ENCODE measurements around the gene UBASH3A.
A peak's percentile ranks its signal among the peaks of the same experiment; 100 is the strongest.
"Not testable (repeated sequence)": the region's sequence is repeated elsewhere in the genome, so short reads cannot be mapped to it uniquely, and the experiment has no call there.

UBASH3A gene

DNA sequence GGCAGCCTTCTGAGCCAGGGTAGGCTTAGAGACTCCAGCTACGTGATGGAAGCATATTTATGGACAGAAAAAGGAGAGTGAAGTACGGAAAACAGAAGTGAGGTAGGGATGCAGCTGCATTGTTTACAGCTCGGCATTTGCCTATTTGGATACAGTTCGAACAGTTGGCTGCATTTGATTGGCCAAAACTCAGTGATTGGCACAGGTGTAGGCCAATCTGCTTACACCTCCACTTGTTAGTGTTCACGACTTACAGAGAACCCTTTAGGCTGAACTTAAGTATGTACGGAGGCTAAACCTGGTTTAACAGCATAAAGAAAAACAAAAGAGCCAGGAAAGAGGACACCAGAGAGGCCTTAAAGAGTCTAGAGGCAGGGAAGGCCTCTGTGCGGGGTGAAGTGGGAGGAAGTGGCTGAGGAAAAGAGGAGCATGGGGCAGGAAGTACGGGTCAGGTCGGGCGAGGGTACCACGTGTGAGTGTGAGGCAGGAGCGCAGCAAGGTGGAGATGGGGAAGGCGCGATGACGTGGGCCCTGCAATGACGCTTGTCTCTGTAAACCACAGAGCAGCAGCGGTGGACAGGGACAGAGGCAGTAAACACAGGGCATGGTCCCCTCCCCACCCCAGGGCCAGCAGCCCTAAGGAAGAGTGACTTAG, 60.3 kb downstream of the UBASH3A start:
- FAIRE-seq = no peak
- DNase-seq (ENCODE audit: insufficient read length, low spot score) = no peak

DNA sequence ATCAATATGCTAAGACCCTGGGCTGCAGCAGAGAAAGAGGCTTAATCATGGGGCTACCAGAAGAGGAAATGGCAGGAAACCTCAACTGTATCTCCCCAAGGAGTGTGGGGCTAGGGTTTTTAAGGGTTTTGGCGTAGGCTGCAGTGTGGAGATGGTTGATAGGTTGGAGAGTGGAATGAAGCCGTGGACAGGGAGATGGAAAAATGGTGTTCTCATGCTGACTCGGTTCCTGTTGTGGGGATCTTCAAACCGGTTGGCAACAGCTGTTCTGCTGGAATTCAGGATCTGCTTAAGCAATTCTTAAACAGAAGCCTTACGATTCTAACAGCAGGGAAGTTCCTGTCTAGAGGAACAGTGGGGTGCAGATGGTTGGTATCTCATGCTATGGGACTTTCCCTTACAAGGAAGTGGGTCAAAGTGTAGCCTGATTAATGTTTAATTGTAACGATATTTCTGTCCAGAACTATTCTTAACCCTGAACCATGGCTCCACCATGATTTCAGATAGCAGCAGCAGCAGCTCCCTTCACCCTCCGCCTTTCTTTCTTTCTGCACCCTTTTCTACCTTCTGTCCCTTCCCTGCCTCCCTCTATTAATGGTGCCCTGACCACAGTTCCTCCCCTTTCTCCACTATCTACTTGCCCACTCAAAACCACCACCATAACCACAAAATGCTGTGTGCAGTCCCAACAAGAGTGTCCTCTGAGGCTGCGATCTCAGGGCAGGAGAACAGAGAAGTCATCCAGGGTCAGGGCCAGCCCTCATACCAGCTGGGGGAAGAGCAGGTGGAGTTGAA, 61.5 kb downstream of the UBASH3A start:
- DNase-seq (ENCODE audit: insufficient read length, low spot score) (no peak), FAIRE-seq (no peak)

DNA sequence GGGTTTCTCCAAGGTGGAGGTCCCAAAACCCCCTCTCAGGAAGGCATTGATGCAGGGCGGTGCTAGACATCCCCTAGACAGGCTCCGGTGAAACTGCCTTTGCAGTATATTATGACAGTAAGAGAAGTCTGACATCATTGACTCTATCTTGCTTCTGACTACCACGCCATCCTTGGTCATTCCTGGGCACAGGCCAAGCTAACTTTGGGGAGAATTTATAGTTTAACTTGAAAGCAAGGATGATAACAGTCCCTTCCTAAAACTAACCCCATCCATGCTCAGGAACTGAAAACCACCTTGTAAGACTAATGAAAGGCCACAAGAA, 62.1 kb downstream of the UBASH3A start:
- FAIRE-seq (no peak), DNase-seq (ENCODE audit: insufficient read length, low spot score) (no peak)

DNA sequence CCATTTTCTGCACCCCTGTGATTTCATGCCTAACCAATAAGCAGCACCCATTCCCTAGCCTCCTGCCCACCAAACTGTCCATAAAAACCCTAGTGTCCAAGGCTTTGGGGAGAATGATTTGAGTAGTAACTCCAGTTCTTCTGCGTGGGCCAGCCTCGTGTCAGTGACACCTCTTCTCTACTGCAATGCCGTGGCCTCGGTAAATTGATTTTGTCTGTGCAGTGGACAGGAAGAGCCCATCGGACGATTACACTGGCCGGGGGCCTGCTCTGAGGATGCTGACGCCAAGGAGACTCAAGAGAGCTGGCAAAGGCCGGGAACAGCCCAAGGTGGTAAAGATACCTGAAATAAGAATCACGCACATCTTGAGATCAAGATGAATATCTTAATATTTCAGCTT, 63.0 kb downstream of the UBASH3A start:
- DNase-seq (ENCODE audit: insufficient read length, low spot score) = no peak
- FAIRE-seq = no peak

DNA sequence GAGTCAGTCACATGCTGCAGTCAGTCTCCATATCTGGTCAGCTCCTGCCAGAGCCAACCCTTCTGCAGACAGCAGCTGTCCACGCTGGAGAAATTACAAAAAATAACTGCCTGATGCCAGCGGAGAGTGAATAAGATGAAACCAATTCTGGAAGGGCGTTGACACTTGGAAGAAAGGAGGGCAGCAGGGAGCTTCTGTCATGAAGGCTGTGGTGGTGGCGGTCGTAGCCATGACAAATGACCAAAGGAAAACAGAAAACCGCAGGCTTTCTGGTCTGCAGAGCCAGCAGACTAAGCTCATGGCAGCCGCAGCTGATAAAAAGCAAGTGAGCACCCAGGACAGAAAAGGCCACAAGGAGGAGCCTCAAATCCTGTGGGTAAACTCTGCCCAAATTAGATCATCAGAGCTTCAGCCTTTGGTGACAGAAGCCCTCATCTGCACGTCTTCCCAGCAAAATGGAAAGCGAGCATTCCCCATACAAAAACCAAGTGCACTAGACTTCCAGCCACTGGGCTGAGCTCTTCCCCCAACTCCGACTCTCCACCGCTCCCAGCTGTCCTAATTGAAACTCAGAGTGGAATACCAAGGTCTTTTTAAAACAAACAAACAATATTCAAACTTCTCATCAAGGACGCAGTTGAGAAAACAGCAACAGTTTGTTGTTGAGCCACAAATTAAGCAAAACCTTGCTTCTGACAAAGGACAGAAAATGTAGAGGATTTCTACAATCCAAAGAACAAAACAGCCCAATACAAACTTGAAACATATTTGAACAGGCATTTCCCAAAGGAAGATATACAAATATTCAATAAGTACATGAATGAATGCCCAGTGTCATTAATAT, 63.7 kb downstream of the UBASH3A start:
- FAIRE-seq = no peak
- DNase-seq (ENCODE audit: insufficient read length, low spot score) = peak; percentile 29

DNA sequence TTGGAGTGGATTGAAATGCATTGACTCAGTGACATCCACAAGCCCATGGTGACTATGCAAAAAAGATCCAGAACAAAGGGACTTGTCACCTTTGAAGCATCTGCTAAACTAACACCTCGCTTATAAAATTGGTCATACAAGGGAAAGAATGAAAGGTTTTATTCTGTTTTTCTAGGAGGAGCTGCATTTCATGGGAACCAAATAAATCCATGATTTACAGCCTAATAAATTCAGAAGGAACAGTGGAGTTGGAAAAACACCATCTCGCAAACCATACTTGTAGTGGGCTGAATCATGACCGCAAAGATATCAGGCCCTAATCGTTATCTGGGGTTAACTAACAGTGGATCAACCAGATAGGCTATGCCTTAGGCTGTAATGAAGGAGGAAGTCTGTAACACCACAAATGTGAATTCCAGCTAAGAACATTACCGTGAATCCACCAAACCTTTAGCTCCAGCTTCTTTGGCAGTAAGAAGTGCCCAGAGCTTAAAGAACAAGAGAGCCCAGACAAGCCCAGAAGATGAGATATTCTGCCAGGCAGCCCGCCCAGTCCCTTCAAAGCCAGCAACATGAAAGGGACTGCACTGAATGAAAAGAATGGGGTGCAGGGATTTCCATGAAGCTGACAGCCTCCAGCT, 64.9 kb downstream of the UBASH3A start:
- FAIRE-seq (no peak), DNase-seq (ENCODE audit: insufficient read length, low spot score) (no peak)

DNA sequence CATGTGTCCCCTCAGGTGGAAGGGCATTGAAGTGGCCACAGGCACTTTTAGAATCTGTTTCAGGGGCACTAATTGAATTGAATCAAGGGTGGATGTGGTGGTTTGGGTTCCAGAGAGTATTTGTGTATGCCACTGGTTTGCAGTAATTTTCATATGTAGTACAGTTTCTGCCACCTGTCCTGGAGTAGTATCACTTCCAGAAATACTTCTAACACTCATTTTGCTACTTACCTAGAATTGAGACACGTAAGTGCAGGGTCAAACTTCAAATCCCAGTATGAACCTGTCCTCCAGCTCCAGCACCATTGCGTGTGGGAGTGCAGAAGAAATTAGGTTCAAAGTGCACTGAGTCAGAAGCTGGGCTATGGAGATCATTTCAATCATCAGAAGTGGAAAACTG, 65.6 kb downstream of the UBASH3A start:
- DNase-seq (ENCODE audit: insufficient read length, low spot score) = no peak
- FAIRE-seq = no peak

- FAIRE-seq; DNase-seq (ENCODE audit: insufficient read length, low spot score): not testable (repeated sequence)
These were observed 66.0 kb downstream of the UBASH3A start for GRCh38 chr21:42469726-42470125.

- FAIRE-seq (no peak), DNase-seq (ENCODE audit: insufficient read length, low spot score) (no peak)
These were observed 67.5 kb downstream of the UBASH3A start for GRCh38 chr21:42471206-42471605.

GRCh38 chr21:42471716-42472330, 68.1 kb downstream of the UBASH3A start:
- FAIRE-seq = no peak
- DNase-seq (ENCODE audit: insufficient read length, low spot score) = no peak

- DNase-seq (ENCODE audit: insufficient read length, low spot score) (no peak), FAIRE-seq (no peak)
These were observed 68.8 kb downstream of the UBASH3A start for GRCh38 chr21:42472521-42472920.

DNA sequence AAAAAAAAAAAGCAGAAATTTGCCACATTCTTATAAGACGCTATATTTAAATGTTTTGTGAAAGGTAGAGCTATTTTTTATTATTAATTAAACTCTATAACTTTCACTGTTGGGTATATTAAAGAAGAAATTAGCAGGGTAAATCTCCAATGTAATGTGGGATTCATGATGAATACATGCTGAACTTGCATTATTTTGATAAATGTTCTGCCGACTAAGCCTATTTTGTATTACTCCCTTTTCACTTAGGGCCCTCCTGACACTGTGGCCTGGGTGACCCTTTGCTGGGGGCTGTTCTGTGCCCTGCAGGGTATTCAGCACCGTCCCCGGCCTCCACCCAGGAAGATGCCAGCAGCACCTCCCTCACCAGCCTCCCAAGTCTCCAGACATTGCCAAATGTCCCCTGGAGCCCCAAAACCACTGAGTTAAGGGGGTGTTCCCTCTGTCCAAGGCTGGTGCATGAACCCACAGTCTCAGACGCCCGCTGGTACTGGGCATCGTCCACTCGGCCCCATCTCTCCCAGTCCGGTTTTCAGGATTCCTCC, 69.9 kb downstream of the UBASH3A start:
- DNase-seq (ENCODE audit: insufficient read length, low spot score) (no peak), FAIRE-seq (no peak)

GRCh38 chr21:42474043-42474831, 70.5 kb downstream of the UBASH3A start:
- DNase-seq (ENCODE audit: insufficient read length, low spot score) = peak; percentile 65
- peak; percentile 74 for FAIRE-seq

- FAIRE-seq = no peak
These were observed 71.3 kb downstream of the UBASH3A start for GRCh38 chr21:42475036-42475435.

DNA sequence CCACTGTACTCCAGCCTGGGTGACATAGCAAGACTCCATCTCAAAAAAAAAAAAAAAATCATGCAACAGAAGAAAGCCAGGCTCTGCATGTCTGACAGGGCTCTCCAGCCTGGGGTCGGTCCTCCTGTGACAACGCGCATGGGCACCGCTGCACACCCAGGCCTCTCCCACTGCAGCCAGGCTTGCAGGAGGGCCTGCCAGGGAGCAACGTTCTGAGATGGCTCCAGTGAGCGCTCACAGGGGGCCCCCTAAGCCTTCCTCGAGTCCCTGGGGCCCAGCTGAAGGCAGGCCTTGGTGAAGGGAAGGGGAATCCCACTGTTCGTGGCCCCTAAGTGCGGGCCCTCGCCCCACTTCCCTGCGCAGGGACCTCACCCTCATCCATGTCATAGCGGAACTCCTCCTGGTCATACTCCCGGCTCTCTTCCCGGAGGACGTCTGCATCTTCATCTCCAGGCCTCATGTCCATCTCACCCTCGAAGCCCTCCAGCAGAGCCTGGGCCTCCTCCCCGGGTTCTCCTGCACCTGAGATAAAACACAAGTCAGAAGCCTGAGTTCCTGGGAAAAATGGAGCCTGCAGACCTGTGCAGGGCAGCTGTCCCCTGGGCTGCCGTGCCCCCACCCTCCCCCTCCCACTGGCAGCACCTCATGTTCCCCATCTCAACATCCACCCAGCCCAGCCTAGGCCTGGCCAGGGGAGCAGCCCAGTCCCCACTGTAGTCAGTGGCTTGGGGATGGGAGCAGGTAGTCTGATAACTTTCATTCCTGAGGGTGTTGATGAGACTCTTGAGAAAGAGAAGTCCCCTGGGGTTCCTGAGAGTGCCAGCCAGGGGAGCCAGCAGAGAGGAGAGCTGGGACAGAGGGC, 72.1 kb downstream of the UBASH3A start:
- no peak for FAIRE-seq
- no peak for DNase-seq (ENCODE audit: insufficient read length, low spot score)

More at GRCh38 chr21:42475036-42475435, 71.3 kb downstream of the UBASH3A start:
- DNase-seq (ENCODE audit: insufficient read length, low spot score) = no peak

DNA sequence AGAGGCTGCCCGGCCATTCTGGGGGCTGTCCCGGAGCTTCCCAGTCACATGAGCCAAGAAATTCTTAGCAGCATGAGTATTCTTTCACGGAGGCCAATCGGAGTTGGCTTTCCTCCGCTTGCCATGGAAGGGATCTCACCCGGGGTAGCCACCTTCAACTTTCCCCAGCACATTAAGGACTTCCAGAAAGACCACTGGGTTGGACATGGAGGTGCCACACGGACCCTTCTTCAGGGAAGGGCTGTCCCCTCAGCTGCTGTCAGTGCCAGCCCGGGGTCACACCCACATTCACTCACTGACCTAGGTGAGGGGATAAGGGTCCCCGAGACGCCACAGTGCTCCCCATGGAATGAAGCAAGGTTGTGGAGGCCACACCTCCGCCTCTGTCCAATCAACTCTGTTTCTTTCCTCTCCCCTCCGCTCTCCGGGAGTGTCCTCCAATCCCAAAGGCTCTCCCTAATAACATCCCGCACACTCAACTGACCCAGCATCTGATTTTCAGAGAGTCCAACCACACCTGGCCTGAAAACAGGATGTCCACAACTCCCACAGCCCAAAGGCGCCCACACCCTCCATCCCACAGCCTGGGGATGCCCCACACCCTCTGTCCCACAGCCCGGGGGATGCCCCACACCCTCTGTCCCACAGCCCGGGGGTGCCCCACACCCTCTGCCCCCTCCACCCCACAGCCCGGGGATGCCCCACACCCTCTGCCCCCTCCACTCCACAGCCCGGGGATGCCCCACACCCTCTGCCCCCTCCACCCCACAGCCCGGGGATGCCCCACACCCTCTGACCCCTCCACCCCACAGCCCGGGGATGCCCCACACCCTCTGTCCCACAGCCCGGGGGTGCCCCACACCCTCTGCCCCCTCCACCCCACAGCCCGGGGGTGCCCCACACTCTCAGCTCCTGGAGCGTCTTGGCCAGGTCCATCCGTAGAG, 73.0 kb downstream of the UBASH3A start:
- FAIRE-seq (no peak), DNase-seq (ENCODE audit: insufficient read length, low spot score) (no peak)

- FAIRE-seq (no peak), DNase-seq (ENCODE audit: insufficient read length, low spot score) (no peak)
These were observed 74.8 kb downstream of the UBASH3A start for GRCh38 chr21:42478504-42478903.
